Activated T-cell treated with anti-CD3 and anti-CD28 coated beads for 4 hours (primary cell): ENCODE measurements around the gene CTRB1.
"Not testable (repeated sequence)": the region's sequence is repeated elsewhere in the genome, so short reads cannot be mapped to it uniquely, and the experiment has no call there.

Source experiments
- DNase-seq: peaks from one replicate; pipeline ENCODE4 v3.0.0-alpha.2; 2020

The CTRB1 gene

GRCh38 chr16:75242436-75243078 is 23.8 kb downstream of the CTRB1 start:
- not testable (repeated sequence) for DNase-seq

GRCh38 chr16:75243667-75244224 is 25.0 kb downstream of the CTRB1 start:
- DNase-seq: no peak

DNA sequence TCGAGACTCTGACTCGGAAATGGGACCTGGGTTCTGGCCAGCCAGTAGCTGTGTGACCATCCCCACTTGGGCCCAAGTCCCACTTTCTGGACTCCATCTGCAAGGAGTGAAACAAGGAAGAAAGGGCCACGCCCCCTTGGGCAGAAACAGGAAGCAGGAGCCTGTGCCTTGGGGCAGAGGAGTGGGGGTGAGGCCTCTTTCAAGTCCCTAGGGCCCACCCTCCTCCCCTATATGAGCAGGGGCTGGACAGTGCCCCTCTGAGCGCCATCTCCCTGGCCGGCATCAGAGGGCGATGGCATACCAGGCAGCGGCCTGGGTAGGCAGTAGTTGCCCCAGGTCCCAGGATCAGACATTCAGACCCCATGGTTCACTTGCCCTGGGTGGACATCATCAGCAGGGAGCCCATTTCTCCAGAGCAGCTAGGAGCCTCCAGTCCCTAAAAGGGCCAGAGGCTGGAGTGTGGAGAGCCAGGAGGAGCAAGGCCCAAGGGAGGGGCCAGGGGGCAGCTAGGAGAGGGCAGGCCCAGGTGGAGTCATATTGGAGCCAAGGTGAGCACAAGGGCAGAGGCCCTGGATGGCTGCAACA is 25.5 kb downstream of the CTRB1 start:
- DNase-seq: no peak

GRCh38 chr16:75244844-75245758 is 26.3 kb downstream of the CTRB1 start:
- no peak for DNase-seq

- DNase-seq: no peak
Observed at GRCh38 chr16:75246504-75247205, 27.9 kb downstream of the CTRB1 start.

DNA sequence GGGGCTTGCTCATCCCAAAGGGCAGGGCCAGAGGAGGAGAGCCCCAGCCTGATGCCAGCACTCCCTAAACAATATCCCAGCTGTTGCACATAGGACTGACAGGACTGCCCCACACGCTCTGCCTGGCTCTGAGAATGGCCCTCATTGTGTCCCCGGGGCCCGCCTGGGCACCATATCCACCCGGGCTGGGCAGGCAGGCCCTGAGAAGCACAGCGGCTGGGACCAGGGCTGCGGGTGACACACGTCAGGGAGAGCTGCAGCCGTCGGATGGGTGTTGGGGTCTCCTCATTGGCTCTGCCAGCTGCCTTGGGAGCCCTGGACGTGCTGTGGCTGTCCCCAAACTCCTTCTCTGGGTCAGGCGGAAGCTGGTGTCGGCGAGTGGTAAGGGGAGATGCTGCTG is 28.5 kb downstream of the CTRB1 start:
- DNase-seq: no peak

DNA sequence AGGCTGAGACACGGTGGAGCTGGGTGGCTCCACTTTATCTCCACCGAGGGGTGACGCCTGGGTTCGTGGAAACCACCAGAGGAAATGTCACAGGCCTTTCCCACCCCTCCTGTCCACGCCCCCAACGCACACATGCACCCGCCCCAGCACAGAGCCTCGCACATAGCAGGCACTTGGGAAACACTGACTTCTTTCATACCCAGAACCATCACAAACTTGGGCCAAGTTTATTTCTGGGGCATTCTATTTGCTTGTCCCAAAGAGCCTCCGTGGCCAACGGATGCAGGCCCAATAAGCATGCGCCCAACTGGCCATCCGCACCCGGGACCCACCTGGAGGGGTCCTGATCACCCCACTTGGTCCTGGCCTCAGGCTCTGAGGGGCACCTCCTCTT is 29.4 kb downstream of the CTRB1 start:
- DNase-seq: no peak

- DNase-seq: no peak
Observed at GRCh38 chr16:75248536-75249380, 30.0 kb downstream of the CTRB1 start.

DNA sequence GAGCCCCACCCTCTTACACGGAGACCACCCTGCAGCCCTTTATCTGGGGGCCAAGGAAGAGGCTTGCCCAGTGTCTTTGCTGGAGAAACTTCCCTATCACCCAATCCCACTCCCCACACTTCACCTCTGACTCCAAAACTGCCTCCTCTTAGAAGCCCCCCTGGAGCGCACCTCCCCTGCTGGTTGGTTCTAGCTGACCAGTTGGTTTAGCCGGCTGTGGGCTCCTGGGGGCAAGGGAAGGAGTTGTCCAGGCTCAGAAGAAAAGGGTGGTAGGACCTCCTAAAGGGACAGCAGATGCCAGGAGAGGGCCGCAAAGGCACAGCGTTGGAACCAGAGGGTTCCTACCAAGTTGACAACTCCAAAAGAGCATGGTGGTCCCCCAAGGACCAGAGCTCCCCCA is 30.7 kb downstream of the CTRB1 start:
- DNase-seq: no peak

GRCh38 chr16:75250089-75250808 is 31.5 kb downstream of the CTRB1 start:
- DNase-seq: no peak

- DNase-seq: no peak
Observed at GRCh38 chr16:75250809-75251279, 32.1 kb downstream of the CTRB1 start.

GRCh38 chr16:75251280-75252048 is 32.7 kb downstream of the CTRB1 start, which contains the start of gene BCAR1:
TSS of gene BCAR1 (minus strand) at chr16:75251624. CDS start at chr16:75251482, 142 bp downstream.
- no peak for DNase-seq

DNA sequence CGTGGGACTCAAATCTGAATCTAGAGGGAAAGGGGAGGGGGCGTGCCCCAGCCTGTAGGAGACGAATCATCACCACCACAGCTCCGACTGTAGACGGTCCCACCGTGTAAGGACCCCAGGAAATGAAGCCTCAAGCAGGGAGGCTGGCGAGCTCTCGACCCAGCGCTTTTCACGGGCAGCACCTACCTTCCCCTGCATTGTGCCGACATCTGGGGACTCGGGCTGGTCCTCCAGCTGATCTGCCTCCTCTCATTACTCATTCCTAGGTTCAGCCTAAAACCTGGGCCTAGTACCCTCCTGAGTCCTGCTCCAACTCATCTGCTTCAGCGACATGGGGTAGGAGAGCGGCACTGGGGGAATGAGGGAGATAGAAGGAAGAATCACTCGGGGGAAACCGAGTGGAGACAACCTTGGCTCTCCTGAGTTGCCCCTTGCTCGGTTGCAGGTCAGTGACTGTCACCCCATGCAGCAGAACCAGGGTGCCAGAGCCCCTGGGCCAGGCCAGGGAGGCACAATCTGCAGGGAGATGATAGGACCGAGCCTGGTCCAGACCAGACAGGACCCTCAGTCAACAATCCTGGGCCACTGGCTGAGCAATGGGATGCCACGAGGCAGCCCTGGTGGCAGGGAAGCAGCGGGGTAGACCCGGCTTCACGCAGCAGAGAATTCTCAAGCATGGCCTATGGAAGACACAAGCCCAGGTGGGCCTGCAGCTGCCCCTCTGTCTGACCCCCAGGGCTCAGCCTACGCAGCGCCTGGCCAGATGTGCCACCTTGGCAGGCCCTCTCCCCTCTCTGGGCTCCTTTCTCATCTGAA is 33.5 kb downstream of the CTRB1 start:
- DNase-seq: no peak

DNA sequence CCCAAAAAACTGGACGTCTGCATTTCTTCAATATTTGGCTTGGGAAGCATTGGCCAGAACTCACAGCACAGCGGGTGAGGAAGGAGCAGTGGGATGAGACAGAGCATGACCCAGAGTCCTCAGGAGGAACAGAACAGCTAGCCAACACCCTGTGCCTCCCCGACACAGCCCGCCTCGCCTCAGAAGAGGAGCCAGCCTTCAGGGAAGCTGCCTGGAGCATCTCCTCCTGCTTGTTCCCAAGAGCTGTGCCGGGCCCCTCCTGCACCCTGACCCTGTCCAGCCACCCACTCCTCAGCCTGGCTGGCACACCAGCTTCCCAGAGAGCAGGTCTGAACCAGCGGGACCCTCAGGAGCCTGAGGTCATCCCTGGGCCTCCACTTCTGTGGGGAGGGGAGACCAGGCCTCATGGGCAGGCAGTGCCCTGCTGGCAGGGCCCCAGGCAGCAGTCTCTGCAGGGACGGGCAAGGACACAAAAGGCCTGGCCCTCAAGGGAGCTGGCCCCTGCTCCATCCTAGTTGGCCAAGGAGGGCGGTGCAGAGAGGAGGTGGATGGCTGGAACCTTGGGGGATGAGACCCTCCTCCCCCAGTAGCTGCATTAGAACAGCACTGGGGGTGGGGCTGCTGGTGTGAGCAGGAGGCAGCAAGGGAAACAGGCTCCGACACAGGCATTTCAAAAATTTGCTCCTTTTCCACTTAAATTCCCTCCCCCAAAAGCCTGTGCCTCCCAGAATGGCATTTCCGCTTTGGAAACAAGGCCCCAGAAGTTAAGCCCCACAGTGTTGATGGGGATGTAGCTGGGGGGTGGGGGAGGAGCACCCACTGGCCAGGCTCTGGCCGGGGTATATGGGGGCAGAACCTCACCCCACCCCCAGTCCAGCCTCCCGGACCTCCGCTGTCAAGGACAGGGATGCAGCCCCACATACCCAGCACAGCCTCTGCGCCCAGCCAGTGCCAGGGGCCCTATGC is 34.4 kb downstream of the CTRB1 start:
- no peak for DNase-seq

GRCh38 chr16:75254359-75254837 is 35.6 kb downstream of the CTRB1 start:
- DNase-seq: no peak

- no peak for DNase-seq
Observed at GRCh38 chr16:75256059-75256571, 37.3 kb downstream of the CTRB1 start.

DNA sequence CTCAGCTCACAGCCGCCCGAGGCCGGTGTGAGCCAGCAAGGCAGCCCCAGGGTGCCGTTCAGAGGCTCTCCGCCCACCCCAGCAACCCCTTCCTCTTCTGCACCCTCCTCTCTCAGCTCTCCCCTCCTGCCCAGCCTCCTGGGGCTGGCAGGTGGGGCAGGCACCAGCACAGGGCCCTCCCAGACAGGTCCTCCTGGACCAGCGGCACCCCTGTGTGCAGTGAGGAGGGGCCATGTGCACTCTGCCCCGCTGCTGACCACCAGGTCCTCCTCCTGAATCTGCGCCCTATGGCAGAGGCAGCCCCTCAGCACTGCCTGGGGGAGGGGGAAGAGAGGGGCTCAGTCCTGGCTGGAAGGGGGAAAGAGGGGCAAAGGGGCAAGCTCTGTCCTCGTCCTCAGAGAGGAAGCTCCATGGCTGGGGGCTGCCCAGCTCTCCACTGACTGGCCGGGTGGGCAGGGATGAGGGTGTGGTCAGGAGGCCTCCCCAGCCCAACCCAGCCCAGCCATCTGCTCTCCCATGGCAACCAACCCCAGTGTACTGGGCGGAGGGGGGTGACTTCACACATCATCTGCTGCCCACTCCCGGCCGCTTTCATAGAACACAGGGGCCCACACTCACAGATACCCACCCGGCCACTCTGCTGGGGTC is 38.0 kb downstream of the CTRB1 start:
- no peak for DNase-seq
